ENCODE measurements around the gene RTN4R. TPM values are rescaled to one million over a fixed set of nuclear protein-coding genes. Genes with fewer than 3 reads are reported as not detected.

RTN4R gene
- total and polyA plus RNA-seq, 9 of the 15 experiments (the other 6 are each of a cell fraction or from before 2014, with no cell fraction given) = 0.04 to 2.8 (median 1.4) TPM; not detected in 3

- no peak for TF ChIP-seq CEBPZ (IDR thresholded peaks at IDR 0.05; ENCODE audit: borderline replicate concordance, low read depth, low read length)
- TF ChIP-seq KAT2B (IDR thresholded peaks at IDR 0.05; ENCODE audit: low read depth, low read length) = no peak
- TF ChIP-seq GABPB2 (CRISPR knock-in tag; conservative IDR thresholded peaks at IDR 0.05) = no peak
- TF ChIP-seq ZNF512 (tag; IDR thresholded peaks at IDR 0.05) = no peak
- TF ChIP-seq ELF4 (CRISPR knock-in tag; IDR thresholded peaks at IDR 0.05) = peak; percentile 81
- TF ChIP-seq NFATC3 (IDR thresholded peaks at IDR 0.05) = no peak
- TF ChIP-seq ZBTB43 (CRISPR knock-in tag; IDR thresholded peaks at IDR 0.05) = no peak
- TF ChIP-seq ZNF449 (CRISPR knock-in tag; IDR thresholded peaks at IDR 0.05) = no peak
- TF ChIP-seq SMARCB1 (IDR thresholded peaks at IDR 0.05; ENCODE audit: insufficient read length, low read depth) = no peak
- peak; percentile 96 for TF ChIP-seq CTBP1 (IDR thresholded peaks at IDR 0.05; ENCODE audit: borderline replicate concordance)
- no peak for TF ChIP-seq NFXL1 (CRISPR knock-in tag; IDR thresholded peaks at IDR 0.05)
- no peak for TF ChIP-seq SP2 (IDR thresholded peaks at IDR 0.05; ENCODE audit: extremely low read depth, low read depth, low read length, poor library complexity, severe bottlenecking)
- peak; percentile 61 to 78 for TF ChIP-seq RCOR1 (IDR thresholded peaks at IDR 0.05; ENCODE audit: borderline replicate concordance in 1 of 2, low read depth in 2 of 2, low read length in 2 of 2)
- TF ChIP-seq ZBTB49 (CRISPR knock-in tag; IDR thresholded peaks at IDR 0.05; ENCODE audit: borderline replicate concordance) = no peak
- TF ChIP-seq POLR2AphosphoS2 (IDR thresholded peaks at IDR 0.05; ENCODE audit: low read length) = no peak
- no peak for TF ChIP-seq ZBTB34 (CRISPR knock-in tag; IDR thresholded peaks at IDR 0.05)
- TF ChIP-seq ADNP (tag; IDR thresholded peaks at IDR 0.05) = no peak
Measured at GRCh38 chr22:20251981-20252380, 16.1 kb downstream of the RTN4R start (continued).

All from K562 (cell line).